ENCODE data around the gene SULT1C2.

The SULT1C2 gene

GRCh38 chr2:108297436-108298141 lies 8.9 kb downstream of the SULT1C2 start:
- peak; percentile 77 for DNase-seq

DNA sequence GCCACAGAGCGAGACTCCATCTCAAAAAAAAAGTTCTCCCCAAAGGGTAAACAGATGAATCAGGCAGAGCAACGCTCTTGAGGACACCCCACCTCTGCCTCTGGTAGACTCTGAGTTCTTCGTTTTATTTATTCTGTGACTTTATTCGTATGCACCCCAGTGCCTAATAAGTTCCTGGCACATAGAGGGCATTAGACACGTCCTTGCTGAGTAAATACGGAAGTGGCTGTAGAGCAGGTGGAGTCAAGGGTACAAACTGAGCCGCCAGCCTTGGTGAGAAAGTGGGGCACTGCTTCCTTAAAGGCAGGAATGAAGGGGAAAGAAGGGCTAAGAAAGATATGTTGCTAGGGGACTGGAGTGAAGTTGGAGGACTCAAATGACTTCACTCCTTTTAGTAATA lies 12.9 kb downstream of the SULT1C2 start:
- no peak for DNase-seq

GRCh38 chr2:108304975-108305374 lies 16.3 kb downstream of the SULT1C2 start:
- DNase-seq: no peak

- no peak for DNase-seq
These were observed 17.2 kb downstream of the SULT1C2 start for GRCh38 chr2:108305901-108306300.

DNA sequence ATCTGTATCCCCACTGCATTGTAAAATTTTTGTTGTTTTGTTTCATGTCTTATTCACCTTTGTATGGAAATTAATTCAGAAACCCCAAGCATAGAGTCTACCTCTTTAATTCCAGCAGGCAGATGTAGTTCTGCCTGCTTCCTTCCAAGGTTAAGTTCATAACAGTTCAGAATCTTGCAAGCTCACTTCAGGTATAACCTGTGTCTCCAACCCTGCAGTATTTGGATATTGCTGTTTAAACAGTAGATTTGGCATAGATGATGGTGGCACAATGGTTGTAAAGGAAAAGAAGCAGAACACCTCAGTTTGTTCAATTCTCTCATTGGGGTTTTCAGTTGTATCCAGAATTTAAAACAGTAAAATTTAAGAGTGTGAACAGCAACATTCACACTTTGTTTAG lies 21.2 kb downstream of the SULT1C2 start:
- no peak for DNase-seq

DNA sequence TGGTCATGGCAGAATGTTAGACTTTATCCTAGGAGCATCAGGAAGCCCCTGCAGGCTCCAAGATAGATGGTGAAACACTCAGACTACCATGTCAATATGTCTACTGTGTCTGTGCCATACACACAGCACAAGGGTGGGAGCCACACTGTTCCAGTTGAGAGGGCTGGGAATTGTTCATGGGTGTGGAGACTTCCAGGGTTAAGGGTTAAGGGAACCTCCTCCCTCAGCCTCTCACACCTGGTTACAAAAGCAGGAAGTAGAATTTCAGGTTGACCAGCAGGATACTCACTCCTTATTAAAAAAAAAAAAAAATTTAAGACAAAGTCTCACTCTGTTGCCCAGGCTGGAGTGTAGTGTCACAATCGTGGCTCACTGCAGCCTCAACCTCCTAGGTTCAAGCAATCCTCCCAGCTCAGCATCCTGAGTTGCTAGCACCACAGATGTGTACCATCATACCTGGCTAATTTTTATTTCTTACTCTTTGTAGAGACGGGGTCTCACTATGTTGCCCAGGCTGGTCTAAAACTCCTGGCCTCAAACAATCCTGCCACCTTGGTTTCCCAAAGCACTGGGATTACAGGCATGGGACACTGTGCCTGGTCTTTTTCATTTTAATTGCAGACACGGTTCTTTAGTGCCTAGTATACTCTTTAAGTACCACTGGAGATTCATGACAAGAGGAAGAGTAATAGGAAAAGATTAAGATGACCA lies 26.0 kb downstream of the SULT1C2 start:
- no peak for DNase-seq

- peak; percentile 14 for DNase-seq
These were observed 26.8 kb downstream of the SULT1C2 start for GRCh38 chr2:108315444-108315934.

GRCh38 chr2:108316033-108316432 lies 27.3 kb downstream of the SULT1C2 start:
- no peak for DNase-seq

GRCh38 chr2:108316461-108317258 lies 28.0 kb downstream of the SULT1C2 start:
- no peak for DNase-seq

GRCh38 chr2:108320326-108320922 lies 31.7 kb downstream of the SULT1C2 start:
- DNase-seq: no peak

DNA sequence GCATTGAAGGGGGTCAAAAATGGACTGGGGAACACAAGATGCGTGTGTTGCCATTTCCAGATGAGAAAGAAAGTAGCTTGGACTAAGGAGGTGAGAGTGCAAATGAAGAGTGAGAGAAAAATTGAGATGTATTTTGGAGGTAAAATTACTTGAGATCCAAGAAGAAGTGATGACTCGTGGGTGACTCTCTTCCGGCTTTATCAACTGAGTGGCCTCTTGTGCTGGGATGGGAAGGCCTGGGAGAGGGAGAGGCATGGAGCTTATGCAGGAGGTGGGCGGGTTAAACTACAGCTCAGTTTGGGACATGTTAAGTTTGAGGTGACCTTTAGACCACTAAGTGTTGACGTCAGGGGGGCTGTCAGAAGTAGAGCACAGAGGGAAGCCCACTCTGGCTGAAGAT lies 34.9 kb downstream of the SULT1C2 start:
- peak; percentile 73 for DNase-seq

DNA sequence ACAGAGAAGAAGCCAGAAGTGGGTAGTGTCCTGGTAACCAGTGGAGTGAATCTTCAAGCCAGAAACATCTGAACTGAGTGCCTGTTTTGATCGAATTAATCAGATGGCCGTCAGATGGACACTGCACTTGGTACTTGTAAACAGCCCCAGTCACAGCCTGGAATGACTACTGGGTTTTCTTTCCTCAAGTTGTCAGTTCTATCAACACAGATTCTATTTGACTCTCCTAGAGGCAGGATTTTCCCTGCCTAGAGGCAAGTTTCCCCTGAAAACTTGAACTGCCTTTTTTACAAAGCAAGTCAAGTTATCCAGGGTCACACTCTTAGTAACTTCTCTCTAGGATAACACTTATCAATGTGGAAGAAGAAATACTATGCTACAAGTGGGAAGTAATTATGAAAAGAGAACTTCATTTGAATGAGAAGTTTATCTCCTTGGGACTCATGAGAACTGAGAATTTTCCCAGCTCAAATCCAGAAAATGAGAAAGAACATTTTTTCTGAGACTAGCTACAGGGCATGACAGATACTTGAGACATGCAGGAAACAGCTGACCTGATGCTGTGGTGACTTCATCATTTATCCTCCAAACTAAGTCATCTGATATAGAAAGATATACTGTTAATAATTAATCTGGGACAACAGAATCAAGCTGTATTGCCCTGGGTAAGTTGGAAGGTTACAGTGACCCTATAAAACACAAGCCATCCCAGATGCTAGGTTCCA lies 36.0 kb downstream of the SULT1C2 start:
- DNase-seq: peak; percentile 70

DNA sequence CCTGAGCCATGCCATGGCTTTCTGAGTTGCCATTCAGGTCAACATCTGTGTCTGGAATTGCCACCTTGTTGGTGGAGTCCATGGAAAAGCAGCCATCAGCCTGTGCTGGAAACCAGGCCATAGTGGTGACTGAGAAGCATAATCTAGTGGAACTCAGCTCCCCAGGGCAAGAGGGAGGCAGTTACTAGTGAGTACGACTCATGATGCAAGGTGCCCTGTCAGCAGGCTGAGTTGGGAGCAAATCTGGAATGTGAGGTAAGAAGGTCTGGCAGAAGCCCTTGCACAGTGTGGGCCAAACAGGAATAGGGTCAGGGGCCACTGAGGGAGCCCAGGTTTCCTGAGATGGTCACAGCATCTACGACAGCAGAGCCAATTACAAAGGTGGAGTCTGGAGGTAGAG lies 37.1 kb downstream of the SULT1C2 start:
- DNase-seq: peak; percentile 20

- no peak for DNase-seq
These were observed 41.1 kb downstream of the SULT1C2 start for GRCh38 chr2:108329771-108330170.

DNA sequence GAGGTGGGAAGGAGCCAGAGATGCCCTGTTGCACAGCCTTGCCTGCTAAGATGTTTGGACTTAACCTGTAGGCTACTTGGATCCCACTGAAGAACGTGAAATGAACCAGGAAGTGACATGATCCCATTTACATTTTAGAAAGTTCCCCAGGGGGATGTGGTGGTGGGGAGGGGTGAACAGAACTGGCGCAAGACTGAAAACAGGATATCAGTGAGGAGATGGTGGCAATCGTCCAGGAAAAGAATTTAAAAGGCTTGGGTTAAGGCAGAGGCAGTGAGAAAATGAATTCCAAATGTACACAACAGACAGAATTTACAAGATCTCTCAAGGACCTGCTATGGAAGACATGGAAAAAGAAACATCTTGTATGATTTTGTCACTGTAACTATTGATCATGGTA lies 42.3 kb downstream of the SULT1C2 start:
- peak; percentile 77 for DNase-seq

DNA sequence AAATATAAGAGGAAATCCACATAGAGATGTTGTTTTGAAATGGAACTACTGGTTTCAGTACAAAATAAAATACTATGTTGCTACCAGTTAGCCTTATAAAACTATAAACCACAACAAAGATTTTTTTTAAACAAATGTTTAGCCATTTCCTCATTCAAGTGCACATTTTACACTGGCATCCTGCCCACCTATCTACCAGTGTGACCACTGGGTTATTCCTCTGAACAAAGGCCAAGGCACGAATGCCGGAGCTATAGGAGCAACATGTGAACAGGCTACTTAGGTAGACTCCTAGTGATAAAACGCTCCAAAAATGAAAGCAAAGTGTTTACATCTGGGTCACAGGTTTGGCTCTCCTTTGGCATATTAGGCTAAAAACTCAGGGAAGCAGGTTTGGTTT lies 57.3 kb downstream of the SULT1C2 start:
- DNase-seq: no peak

DNA sequence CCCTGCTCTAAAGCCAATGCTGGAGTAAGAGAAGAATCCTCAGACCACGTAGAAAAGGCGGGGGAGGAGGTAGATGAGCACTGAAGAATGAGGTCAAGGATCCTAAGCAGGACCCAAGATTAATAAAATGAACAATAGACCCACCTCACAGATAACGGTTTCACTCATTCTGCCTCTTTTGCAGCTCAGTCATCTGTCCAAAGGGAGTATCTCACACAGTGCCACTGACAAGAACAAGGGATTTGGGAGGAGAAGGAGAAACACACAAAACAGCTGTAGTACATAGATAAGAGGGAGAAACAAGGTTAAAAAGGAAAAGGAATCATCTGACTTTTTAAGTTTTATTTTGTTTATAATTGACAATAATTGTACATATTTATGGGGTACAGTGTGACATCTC lies 58.1 kb downstream of the SULT1C2 start:
- DNase-seq: no peak

DNA sequence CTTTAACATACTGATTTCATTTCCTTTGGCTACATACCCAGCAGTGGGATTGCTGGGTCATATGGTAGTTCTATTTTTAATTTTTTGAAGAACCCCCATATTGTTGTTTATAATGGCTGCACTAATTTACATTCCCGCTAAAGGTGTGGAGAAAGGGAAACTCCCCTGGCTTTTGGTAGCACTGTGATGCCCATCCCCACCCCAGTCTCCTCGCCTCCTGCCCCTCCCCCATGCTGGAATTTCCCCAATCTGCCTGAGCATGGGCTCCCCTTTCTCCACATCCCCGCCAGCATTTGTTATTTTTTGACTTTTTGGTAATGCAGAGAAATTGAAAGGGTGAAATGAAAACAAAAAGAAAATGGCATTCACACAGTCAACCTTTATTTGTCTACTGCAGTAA lies 59.1 kb downstream of the SULT1C2 start:
- no peak for DNase-seq

- DNase-seq: no peak
These were observed 60.3 kb downstream of the SULT1C2 start for GRCh38 chr2:108348816-108349570.

- no peak for DNase-seq
These were observed 60.9 kb downstream of the SULT1C2 start for GRCh38 chr2:108349571-108349928.

DNA sequence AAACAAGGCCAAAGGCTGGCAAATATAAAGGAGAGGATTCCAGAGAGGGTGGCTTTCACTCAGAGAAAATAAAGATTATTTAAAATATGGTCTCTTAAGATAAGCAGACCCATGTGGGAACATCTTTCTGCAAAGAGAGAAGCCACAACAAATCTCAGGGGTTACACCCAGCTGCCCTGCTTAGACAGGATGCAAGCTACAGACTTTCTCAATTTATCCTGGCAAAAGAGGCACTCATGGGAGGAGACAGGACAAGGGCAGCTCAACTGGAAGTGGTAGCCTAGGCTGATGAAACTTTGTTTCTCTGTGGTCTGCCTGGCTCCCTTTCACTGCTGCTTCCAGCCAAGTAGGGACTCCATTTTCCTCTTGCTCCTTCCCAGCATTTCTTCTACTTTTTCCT lies 63.2 kb downstream of the SULT1C2 start:
- DNase-seq: no peak

- no peak for DNase-seq
These were observed 65.4 kb downstream of the SULT1C2 start for GRCh38 chr2:108354136-108354535.
